ENCODE measurements around the gene GAMT.

The GAMT gene

GRCh38 chr19:1383312-1384084 lies 17.8 kb downstream of the GAMT start, which contains the start of gene NDUFS7:
Gene NDUFS7 (plus strand): TSS chr19:1383907. CDS start chr19:1383927, 20 bp downstream.
- DNase-seq, result peak; percentile 93

GRCh38 chr19:1383017-1383311 lies 18.4 kb downstream of the GAMT start:
- DNase-seq, result no peak

GRCh38 chr19:1382250-1382649 lies 19.1 kb downstream of the GAMT start:
- DNase-seq, result no peak

- no peak for DNase-seq
Observed at GRCh38 chr19:1379961-1380489, 21.3 kb downstream of the GAMT start.

- DNase-seq, result no peak
Observed at GRCh38 chr19:1379126-1379905, 22.0 kb downstream of the GAMT start.

- no peak for DNase-seq
Observed at GRCh38 chr19:1377965-1378785, 23.2 kb downstream of the GAMT start.

- no peak for DNase-seq
Observed at GRCh38 chr19:1377176-1377964, 24.0 kb downstream of the GAMT start.

GRCh38 chr19:1376415-1376805 lies 24.9 kb downstream of the GAMT start:
- DNase-seq, result no peak

- DNase-seq, result no peak
Observed at GRCh38 chr19:1374250-1374577, 27.1 kb downstream of the GAMT start.

GRCh38 chr19:1373534-1374249 lies 27.6 kb downstream of the GAMT start:
- no peak for DNase-seq

GRCh38 chr19:1373042-1373533 lies 28.3 kb downstream of the GAMT start:
- no peak for DNase-seq

GRCh38 chr19:1370579-1371361 lies 30.6 kb downstream of the GAMT start:
- DNase-seq, result no peak

GRCh38 chr19:1369214-1369805 lies 32.0 kb downstream of the GAMT start:
- no peak for DNase-seq

- DNase-seq, result no peak
Observed at GRCh38 chr19:1366899-1367870, 34.2 kb downstream of the GAMT start.

GRCh38 chr19:1366296-1366695 lies 35.0 kb downstream of the GAMT start:
- no peak for DNase-seq

GRCh38 chr19:1365319-1366269 lies 35.7 kb downstream of the GAMT start:
- no peak for DNase-seq

GRCh38 chr19:1364070-1364704 lies 37.2 kb downstream of the GAMT start:
- DNase-seq, result no peak
